Measurements from ENCODE around the gene GRAMD4. TPM values are rescaled to one million over a fixed set of nuclear protein-coding genes. Genes with fewer than 3 reads are reported as not detected.

The GRAMD4 gene
- total and polyA plus RNA-seq, 12 donors = 15.0 to 241 (median 79.4) TPM

- WGBS, 4 donors = 77 to 86% (median 83%) methylated on average over 16 to 29 of the region's 29 CpGs
- DNase-seq = peak in 3 of 7 donors; percentile 38 to 69 (median 54)
- Histone ChIP-seq H3K36me3 (replicated peaks in 1 of 2) (no peaks in the 10 kb centered on the region), H3K27me3 (no peaks in the 10 kb centered on the region), H3K27ac (no peak overlapping the region), H3K9me3 (replicated peaks in 1 of 3) (no peaks in the 10 kb centered on the region), H3K4me3 (no peak overlapping the region), H3K4me1 (replicated peaks in 1 of 2) (peaks cover 0 to 15% of the 10 kb centered on the region in 2 donors)
- TF ChIP-seq CTCF (IDR thresholded peaks at IDR 0.05) (no peak), POLR2A (IDR thresholded peaks at IDR 0.05) (no peak)
- intact Hi-C loops (cut with DNase I) = no loop called here
Measured at GRCh38 chr22:46588279-46589140, 31.7 kb upstream of the GRAMD4 start.

GRCh38 chr22:46589141-46589748 lies 30.9 kb upstream of the GRAMD4 start:
- intact Hi-C loops (cut with DNase I) = no loop called here

GRCh38 chr22:46589871-46590271 lies 30.3 kb upstream of the GRAMD4 start:
- H3K9me3 ChIP-seq (replicated peaks in 1 of 3) = no peaks in the 10 kb centered on the region
- H3K4me1 ChIP-seq (replicated peaks in 1 of 2) = peaks cover 0 to 15% of the 10 kb centered on the region in 2 donors
- no peak for TF ChIP-seq CTCF (IDR thresholded peaks at IDR 0.05)
- TF ChIP-seq POLR2A (IDR thresholded peaks at IDR 0.05) = no peak
- WGBS, 4 donors = 90 to 97% (median 93%) methylated on average over 5 to 11 of the region's 11 CpGs
- no peaks in the 10 kb centered on the region for H3K27me3 ChIP-seq
- H3K36me3 ChIP-seq (replicated peaks in 1 of 2) = no peaks in the 10 kb centered on the region
- intact Hi-C loops (cut with DNase I) = no loop called here
- DNase-seq = no peak
- H3K27ac ChIP-seq = no peak overlapping the region
- no peak overlapping the region for H3K4me3 ChIP-seq

More at GRCh38 chr22:46589141-46589748, 30.9 kb upstream of the GRAMD4 start:
- TF ChIP-seq CTCF (IDR thresholded peaks at IDR 0.05) = no peak
- TF ChIP-seq POLR2A (IDR thresholded peaks at IDR 0.05) = no peak
- DNase-seq = no peak
- Histone ChIP-seq H3K9me3 (replicated peaks in 1 of 3) (no peaks in the 10 kb centered on the region), H3K4me3 (no peak overlapping the region), H3K36me3 (replicated peaks in 1 of 2) (no peaks in the 10 kb centered on the region), H3K27ac (no peak overlapping the region), H3K27me3 (no peaks in the 10 kb centered on the region), H3K4me1 (replicated peaks in 1 of 2) (peaks cover 0 to 15% of the 10 kb centered on the region in 2 donors)
- 88 to 95% (median 92%) methylated on average over 4 to 9 of the region's 9 CpGs for WGBS, 4 donors

GRCh38 chr22:46590334-46590733 lies 29.9 kb upstream of the GRAMD4 start:
- DNase-seq = peak in 1 of 7 donors; percentile 58
- intact Hi-C loops (cut with DNase I) = no loop called here
- Histone ChIP-seq H3K4me1 (replicated peaks in 1 of 2) (peaks cover 0 to 17% of the 10 kb centered on the region in 2 donors), H3K36me3 (replicated peaks in 1 of 2) (no peaks in the 10 kb centered on the region), H3K9me3 (replicated peaks in 1 of 3) (no peaks in the 10 kb centered on the region), H3K27me3 (no peaks in the 10 kb centered on the region), H3K27ac (peak overlapping the region in 1 of 5 donors; percentile 29), H3K4me3 (no peak overlapping the region)
- TF ChIP-seq CTCF (IDR thresholded peaks at IDR 0.05) = no peak
- no peak for TF ChIP-seq POLR2A (IDR thresholded peaks at IDR 0.05)
- WGBS, 4 donors = 72 to 93% (median 83%) methylated on average over 10 to 11 of the region's 11 CpGs
